ENCODE measurements around the gene SLC9A6.

DNA sequence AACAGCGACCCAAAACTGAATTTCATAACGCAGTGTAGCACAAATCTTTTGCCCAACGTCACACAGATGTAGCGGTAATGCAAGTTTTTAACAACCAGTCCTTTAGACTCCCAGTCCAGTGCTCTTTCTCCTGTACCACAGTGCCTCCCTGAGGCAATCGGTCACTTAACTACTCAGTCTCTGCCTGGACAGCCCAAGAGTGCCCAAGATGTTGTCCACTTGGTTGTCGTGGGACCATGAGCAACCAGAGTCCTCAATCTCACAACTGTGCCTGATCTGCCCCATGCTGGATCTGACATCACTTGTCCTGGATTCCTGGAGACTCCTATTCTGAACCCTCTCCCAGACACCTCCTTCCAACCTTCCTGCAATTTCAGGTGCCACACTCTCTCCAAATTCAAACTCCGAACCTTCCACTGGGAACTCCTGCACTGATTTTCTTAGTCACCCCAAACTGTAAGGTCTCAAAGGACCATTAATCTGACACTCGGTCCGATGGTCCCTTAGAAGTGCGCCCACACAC lies 12.1 kb upstream of the SLC9A6 start:
- TF ChIP-seq, protein P1, sequence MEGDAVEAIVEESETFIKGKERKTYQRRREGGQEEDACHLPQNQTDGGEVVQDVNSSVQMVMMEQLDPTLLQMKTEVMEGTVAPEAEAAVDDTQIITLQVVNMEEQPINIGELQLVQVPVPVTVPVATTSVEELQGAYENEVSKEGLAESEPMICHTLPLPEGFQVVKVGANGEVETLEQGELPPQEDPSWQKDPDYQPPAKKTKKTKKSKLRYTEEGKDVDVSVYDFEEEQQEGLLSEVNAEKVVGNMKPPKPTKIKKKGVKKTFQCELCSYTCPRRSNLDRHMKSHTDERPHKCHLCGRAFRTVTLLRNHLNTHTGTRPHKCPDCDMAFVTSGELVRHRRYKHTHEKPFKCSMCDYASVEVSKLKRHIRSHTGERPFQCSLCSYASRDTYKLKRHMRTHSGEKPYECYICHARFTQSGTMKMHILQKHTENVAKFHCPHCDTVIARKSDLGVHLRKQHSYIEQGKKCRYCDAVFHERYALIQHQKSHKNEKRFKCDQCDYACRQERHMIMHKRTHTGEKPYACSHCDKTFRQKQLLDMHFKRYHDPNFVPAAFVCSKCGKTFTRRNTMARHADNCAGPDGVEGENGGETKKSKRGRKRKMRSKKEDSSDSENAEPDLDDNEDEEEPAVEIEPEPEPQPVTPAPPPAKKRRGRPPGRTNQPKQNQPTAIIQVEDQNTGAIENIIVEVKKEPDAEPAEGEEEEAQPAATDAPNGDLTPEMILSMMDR (IDR thresholded peaks at IDR 0.05; ENCODE audit: low read length): peak; percentile 14
- TF ChIP-seq EZH2 (optimal IDR thresholded peaks at IDR 0.05; ENCODE audit: low read depth, low read length): no peak
